Peyer's patch (tissue), 4 donors: ENCODE data around the gene MIOS.

ENCODE experiments used
- POLR2A ChIP-seq, 2 donors: fragments of 450-650 bp; IDR thresholded peaks; one replicate each; pipeline ENCODE4 v1.5.1; 2017; ENCODE audit warnings: antibody characterized with exemption in 2 of 2, mild to moderate bottlenecking in 2 of 2, moderate library complexity in 2 of 2
- TF ChIP-seq, protein P1 (sequence below), 6 experiments: fragments of 450-650 bp in 4 of 6; fragments of 200-600 bp in 2 of 6; sonication (generic) in 1 of 6; IDR thresholded peaks; one replicate each; pipeline ENCODE4 v1.5.1; 2017 to 2019; ENCODE audit warnings: antibody characterized with exemption in 6 of 6, mild to moderate bottlenecking in 3 of 6, moderate library complexity in 1 of 6

- TF ChIP-seq, protein P1, sequence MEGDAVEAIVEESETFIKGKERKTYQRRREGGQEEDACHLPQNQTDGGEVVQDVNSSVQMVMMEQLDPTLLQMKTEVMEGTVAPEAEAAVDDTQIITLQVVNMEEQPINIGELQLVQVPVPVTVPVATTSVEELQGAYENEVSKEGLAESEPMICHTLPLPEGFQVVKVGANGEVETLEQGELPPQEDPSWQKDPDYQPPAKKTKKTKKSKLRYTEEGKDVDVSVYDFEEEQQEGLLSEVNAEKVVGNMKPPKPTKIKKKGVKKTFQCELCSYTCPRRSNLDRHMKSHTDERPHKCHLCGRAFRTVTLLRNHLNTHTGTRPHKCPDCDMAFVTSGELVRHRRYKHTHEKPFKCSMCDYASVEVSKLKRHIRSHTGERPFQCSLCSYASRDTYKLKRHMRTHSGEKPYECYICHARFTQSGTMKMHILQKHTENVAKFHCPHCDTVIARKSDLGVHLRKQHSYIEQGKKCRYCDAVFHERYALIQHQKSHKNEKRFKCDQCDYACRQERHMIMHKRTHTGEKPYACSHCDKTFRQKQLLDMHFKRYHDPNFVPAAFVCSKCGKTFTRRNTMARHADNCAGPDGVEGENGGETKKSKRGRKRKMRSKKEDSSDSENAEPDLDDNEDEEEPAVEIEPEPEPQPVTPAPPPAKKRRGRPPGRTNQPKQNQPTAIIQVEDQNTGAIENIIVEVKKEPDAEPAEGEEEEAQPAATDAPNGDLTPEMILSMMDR (IDR thresholded peaks at IDR 0.05) = no peak
- no peak for TF ChIP-seq POLR2A (IDR thresholded peaks at IDR 0.05)
Measured at GRCh38 chr7:7650682-7651206, 84.1 kb downstream of the MIOS start.
